Globus pallidus (tissue), 1 donor: ENCODE data around the gene ATP8B3.
A peak's percentile ranks its signal among the peaks of the same experiment; 100 is the strongest.
"Not testable (repeated sequence)": the region's sequence is repeated elsewhere in the genome, so short reads cannot be mapped to it uniquely, and the experiment has no call there.

Experiments used
- DNase-seq: peaks from one replicate; pipeline ENCODE4 v3.0.0-alpha.2; 2015; ENCODE audit warnings: low spot score

ATP8B3 gene

DNA sequence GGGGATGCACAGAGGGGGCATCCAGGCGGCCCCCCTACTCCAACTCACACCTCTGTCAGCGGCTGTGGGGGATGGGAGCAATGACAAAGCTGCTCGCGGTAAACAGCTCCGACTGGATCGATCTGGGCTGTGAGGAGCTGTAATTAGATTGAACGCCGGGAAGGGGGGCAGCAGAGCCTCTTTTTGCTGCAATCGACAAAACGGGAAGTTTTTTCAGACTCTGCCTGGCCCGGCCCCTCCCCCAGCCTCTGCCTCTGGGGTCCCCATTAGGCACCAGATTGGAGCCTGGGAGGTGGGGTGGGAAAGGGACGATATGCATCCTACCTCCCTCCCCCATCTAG is 42.5 kb downstream of the ATP8B3 start:
- DNase-seq: no peak

DNA sequence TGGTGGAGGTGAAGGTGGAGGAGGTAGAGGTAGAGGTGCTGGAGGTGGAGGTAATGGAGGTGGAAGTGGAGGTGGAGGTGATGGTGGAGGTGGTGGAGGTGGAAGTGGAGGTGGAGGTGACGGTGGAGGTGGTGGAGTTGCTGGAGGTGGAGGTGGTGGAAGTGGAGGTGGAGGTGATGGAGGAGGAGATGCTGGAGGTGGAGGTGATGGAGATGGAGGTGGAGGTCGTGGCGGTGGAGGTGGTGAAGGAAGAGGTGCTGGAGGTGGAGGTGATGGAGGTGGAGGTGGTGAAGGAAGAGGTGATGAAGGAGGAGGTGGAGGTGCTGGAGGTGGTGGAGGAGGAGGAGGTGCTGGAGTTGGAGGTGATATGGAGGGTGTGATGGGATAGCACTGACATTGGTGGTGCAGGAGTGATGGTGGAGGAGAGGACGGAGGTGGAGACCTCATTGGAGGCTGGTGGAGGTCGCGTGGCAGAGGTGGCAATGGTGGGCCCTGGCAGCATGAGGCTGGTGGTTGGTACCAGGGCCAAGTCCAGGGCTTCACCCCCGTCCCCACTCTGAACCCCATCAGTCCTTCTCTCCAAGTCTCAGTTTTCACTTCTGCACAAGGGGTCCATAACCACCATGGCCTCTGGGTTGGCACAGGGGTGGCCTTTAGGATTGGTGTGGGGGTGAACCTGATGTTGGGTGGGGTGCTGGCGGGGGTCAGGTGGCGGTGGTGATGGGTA is 43.0 kb downstream of the ATP8B3 start:
- no peak for DNase-seq

DNA sequence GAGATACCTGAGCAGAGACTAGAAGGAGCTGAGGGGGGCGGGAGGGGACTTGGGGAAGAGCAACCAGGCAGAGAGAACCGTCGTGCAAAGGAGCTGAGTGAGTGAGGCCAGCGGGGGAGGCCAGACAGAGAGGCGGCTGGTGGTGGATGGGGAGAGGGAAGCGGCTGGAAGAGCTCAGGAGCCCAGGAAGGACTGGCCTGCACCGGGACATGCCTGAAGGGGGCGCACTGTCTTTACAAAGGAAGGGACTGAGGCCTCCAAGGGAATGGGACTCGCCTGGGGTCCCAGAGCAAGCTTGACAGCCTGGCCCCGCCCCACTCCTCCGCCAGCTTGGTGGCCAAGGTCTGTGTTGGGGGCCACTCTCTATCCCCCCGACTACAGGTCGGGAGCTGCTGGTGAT is 43.8 kb downstream of the ATP8B3 start:
- no peak for DNase-seq

DNA sequence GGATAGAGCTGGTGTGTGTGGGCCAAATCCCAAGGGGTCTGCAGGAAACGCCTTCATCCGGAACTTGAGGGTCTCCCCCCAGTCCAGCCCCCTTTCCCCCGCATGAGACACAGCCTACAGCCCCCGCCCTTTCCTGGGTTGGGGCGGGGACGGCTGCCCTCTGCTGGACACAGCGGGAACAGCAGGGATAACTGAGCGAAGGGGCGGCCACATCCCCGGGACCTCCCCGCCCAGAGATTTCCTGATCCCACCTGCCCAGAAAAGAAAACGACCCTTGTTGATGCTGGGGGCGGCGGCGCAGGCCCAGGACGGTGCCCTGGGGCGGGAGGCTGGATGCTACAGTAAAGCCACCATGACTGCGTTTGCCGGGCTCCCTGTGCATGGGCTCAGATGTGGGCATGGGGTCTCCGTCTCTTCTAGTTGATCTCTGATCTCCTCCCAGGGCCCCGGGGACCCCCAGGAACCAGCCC is 44.6 kb downstream of the ATP8B3 start:
- DNase-seq: peak; percentile 3

DNA sequence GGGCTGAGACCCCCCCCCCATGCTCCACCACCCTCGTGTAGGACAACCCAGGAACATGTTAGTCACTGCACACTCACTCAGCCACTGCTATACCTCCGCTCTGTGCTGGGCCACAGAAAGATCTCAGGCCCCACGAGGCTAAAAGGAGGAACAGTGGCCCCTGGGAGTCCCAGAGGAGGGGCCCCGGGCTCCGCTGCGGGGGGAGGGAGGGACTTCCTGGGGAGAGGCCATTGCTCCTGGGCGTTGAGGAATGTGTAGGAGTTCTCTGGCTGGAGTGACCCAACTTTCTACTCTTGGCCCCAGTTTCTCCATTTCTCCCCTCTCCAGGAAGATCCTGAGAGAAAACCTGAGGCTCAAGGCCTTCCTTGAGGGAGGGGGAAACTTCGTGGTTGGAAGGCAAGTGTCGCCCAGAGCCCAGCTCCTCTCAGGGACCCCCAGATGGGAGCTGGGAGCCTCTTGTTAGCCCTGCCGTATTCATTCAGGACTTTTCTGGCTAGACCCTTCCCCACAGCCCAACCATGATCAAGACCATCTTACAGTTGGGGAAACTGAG is 45.2 kb downstream of the ATP8B3 start:
- no peak for DNase-seq

DNA sequence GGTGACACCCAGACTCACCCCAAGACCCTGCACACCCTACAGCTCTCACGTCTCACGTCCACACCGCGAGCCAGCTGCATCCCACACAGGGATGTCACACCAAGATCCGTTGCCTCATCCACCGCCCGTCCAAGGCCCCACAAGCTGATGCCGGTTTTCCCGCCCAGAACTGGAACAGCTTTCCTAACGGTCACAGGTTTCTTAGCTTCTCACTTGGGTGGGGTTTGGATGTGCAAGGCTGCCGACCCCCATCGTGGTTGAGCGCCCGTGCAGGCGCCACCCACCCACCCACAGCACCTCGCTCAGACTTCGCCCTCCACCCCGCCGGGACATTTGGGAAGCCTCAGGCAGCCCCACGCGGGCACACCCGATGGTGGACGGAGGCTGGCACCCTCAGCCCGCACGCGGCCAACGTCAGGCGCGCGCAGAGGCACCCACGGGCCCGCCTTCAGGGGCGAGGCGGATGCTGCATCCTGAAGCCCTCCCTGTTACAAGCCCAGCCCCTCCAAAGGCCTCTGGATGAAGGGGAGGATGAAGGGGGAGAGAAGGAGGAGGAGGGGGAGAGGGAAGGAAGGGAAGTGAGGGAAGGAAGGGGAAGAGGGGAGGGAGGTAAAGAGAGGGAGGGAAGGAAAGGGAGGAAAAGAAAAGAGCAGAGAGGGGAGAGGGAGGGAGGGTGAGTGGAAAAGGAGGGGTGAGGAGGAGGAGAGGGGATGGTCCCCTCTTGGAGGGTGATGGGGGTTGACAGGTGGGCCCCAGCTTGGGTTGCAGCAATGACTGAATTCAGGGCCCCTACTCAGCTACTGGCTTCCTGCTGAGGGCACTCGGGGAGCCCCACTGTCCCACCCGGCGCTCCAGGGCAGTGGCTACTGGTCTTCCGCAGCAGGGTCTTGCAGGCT is 45.9 kb downstream of the ATP8B3 start:
- DNase-seq: no peak

DNA sequence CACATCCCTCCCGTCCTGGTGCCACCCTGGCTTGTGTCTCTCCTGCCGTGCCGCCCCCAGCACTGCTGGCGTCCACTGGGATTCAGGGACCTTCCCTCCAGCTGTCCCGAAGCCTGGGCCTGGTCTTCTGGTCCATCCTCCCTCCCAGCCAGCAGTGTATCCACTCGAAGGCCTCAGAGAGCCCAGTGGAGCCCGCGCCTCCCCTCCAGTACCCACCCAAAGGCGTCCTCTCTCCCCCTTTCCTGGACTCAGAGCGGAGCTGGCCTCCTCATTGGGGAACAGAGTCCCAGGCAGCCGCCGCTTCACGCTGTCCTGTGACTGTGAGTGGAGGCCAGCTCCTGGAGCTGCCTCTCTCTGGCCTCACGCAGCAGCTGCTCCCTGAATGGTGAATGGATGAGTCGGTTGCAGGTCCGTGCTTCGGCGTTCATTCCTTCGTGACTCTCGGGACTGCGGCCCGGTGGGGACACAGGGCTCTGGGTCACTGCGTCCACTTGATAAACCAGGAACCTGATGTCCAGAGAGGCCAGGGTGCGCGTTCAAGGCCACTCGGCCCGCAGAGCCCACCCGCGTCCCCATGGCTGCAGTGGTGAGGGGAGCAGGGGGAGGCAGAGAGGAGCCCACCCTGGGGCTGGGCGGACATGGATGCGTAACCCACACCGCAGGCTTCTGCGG is 46.7 kb downstream of the ATP8B3 start:
- DNase-seq: no peak

DNA sequence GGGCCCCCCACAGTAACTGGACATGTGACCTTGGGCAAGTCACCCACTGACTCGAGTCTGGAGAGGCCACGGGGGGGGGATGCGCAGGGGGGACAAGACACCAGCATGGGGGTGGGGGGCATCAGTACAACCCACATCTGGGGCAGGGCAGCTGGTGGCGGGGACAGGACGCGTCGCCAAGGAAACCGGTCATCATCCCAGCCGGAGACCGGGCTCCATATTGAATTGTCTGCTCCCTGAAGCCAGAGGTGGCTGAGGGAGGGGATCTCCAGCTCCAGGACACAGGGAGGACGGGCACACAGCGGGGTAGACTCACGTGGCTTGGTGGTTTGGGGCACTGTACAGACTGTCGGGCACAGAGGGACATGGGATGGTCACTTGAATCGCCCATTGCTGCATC is 47.3 kb downstream of the ATP8B3 start:
- no peak for DNase-seq

DNA sequence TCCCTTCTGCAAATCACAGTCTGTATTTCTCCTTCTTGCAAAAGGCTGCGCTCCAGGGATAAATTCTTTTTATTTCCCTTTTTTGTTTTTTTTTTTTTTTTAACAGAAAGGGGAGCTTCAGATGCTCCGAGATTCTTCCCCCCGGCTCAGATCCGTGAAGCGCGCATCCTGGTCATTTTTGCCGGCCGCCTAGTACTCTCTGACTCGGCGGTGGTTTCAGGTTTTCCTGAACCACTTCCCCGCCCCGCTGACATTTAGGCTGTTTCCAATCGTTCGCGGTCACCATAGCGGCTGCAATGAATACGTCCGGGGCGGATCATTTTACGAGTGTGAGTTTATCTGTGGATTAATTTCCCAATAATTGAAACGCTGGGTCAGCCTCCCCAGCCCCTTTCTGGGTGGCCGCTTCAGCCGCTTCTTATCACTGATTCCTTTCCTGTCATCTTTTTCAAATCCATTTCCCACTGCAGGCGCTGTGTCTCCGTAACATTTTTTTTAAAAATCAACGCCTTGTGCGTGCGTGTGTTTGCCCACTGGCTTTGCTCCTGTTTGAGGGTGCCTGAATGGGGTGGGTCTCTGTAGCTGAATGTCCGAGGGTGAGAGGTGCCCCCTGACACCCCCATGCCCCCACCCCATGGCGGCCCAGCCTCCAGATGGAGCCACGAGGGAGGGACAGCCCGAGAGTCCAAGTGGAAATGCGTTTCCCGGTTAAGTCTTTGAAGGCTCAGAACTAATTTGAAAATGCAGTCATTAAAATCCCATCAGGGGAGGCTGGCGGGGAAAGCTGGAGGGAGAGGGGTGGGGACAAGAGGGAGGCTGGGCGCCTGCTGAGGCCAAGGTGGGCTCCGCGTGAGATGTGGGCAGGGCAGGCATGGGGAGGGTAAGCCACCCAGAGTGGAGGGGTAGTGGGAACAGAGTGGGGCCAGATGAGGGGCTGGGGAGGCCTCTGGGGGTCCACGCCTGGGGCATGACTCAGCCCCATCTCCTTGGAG is 48.1 kb downstream of the ATP8B3 start:
- DNase-seq: no peak

DNA sequence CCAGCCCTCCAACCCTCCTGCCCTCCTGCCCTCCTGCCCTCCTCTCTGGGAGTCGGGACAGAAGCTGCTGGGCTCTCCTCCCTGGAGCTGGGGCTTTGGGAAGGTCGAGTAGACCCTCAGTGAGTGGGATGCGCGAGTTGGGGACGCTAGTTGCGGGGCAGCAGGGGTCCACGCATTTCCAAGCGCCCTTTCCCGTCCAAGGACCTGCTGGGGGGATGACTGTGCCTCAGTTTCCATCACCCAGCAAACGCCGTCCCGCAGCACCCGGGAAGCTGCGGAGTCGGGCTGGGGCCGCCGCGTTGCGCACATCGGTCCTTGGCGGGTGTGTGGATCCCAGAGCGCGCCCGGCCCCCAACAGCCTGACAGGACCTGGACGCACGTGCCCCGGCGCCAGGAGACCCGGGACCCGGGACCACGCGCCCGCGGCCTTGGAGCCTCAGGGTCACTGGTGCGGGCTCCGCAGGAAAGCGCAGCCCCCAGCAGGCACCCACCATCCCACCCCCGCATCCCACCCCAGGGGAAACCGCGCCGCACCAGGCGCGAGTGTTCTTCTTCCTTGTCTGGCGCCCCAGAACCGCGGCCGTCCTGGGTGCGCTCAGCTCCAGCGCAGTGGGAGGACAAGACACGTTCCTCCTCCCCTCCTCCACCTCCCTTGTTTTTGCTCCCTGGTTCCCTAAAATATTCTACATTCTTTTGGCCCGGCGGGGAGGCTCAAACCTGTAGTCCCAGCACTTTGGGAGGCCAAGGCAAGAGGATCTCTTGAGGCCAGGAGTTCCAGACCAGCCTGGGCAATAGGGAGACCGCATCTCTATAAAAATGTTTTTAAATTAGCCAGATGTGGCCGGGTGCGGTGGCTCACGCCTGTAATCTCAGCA is 49.6 kb downstream of the ATP8B3 start:
- no peak for DNase-seq

DNA sequence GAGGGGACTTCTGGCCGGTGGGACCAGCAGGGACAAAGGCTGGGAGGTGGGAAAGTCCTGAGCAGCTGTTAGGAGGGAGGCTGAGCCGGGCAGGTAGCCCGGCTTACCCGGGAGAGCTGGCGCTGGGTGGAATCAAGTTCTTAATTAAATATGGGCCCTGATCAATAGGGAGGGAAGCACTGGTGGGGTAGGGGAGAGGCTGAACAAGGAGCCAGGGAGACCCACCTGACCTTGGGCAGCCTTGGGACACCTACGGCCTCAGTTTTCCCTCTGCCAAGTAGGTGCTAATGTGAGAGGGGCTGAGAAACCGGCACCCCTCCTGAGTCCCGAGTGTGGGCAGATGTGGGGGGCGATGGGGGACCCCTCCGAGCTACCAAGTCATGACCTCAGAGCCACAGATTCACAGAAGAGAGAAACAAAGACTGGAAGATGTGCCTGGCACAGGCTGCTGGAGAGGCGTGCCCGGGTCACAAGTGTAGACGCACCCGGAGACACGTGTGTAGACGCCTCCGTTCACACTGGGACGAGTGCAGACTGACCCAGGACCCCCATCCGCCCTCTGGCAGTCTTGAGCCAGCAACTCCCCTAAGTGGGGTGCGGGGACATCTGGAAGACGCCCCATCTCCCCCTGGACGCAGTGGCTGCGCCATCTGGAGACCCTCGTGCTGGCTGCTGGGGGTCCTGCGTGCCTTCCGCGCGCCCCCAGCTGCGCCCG is 50.4 kb downstream of the ATP8B3 start:
- DNase-seq: no peak

DNA sequence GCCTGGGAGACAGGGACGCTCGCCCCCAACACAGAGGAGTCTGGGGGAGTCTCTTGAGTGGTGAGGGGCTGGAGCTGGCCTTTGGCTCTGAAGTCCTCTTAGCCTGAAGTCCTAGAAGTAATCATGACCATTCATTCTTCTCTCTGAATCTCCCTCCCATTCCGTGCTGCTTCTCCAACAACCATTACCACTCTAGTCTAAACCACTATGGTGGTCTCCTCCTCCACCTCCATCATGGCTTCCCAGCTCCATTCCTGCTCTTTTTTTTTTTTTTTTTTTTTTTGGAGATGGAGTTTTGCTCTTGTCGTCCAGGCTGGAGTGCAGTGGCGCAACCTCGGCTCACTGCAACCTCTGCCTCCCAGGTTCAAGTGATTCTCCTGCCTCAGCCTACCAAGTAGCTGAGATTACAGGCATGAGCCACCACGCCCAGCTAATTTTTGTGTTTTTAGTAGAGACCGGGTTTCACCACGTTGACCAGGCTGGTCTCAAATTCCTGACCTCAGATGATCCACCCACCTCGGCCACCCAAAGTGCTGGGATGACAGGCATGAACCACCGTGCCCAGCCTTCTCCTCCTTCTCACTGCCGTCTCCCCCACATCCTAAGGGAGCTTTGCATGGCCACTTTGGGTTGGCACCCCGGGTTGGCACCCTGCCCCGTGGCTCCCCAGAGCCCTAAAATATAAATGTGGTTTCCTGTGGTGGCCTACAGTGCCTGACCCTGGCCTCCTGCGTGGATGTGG is 51.1 kb downstream of the ATP8B3 start:
- not testable (repeated sequence) for DNase-seq

DNA sequence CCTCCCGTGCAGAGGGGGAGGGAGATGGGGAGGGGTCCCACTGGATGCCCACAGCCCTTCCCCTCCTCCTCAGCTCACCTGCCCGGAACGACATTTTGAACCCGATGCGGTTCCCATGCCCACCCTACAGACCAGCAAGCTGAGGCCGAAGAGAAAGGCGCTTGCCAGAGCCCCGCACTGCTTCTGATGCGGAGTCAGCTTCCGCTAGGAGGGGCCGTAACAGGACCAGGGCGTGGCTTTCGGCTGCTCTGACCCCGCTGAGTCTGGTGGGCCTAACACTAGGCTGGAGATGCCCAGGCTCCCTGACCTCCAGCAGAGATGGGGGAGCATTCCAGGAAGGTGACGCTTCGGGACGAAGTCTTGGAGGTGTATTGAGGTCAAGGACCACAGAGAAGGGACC is 52.1 kb downstream of the ATP8B3 start:
- no peak for DNase-seq

DNA sequence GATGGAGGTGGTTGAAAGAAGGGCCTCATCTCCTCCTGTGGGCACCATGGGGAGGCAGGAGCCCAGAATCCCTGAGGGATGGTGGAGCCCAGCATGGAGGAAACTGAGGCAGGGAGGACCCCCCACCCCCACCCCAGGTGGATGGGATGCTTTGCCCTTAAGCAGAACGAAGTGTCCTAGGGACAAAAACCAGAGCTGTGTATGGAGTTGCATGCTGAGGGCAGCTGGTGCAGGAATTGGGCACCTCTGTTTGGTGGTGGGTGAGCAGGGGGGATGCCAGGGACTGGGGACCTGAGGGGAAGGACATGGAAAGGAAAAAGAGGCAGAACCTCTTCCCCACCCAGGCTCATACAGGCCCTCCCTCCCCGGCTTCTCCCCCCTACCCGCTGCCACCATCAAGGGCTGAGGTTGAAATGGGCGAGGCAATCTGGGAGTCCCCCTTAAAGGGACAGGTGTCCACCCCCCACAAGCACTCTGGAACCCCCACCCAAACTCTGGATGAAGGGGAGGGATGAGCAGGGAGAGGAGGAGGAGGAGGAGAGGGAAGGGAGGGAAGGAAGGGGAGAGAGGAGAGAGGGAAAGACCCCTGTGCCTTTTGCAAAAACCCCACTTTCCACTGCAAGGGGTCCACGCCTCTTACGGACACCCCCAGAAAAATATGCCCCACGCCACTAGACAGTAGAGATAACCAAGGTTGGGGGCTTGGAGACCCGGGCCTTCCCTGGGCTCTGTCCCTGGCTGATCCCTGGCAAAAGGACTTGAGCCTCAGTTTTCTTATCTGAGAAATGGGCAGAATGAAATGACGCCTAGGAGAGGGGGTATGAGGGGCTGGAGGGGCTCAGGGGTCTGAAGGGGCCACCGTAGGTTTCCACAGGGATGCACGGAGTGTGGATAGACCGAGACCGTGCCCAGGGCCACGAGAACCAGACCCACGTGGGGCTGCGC is 52.8 kb downstream of the ATP8B3 start:
- DNase-seq: no peak

DNA sequence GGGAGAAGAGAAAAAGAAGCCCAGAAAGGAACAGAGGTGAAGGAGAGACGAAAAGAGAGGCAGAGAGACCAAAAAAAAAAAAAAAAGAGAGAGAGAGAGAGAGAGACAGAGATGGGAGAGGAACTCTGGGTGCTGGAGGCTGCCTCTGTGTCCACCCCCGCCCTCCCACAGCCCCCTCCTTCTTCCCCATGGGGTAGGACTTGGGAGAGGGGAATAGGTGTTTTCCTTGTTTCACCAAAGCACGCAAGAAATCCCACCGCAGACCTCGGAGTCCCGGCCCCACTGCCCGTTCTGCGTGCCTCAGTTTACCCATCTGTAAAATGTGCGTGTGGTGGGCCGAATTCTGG is 53.9 kb downstream of the ATP8B3 start:
- no peak for DNase-seq

DNA sequence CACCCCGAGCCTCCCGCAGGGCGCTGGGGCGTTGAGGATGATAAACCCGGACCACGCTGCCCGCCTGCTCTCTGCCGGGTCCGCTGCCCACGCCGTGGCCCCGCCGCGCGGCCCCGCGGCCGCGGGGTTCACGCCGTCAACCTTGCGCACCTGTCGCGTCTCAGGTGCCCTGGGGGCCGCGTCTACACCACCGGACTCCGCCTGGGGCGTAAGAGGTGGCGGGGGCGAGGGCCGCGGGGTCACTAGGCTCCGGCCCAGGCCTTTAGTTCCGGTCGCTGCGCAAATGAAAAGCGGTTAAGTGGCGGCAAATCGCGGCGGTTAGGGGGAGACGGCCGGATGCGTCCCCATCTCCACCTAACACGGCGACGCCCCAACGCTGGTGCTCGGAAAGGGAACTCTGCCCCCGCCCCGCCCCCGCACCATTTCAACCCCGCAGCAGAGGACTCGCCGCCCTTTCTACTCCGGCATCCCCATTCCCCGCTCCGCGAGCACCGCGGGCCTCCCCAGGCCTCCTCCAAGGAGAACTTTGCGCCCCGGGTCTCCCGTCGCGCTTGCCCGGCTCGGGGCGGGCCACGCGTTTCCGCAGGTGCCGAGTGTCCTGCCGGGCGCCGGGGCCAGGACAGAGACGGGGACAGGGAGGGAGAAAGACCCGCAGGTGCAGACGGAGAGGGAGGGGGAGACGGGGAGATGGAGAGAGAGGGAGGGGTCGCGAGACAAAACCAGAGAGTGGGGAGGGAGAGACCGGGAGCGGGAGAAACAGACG is 54.4 kb downstream of the ATP8B3 start:
- DNase-seq: no peak
